ENCODE data around the gene DERL3.

- TF ChIP-seq CTCF (IDR thresholded peaks at IDR 0.05) (no peak), POLR2A (IDR thresholded peaks at IDR 0.05) (no peak)
Measured at GRCh38 chr22:23858484-23858815, 19.6 kb upstream of the DERL3 start.

All from heart left ventricle (tissue), 13 donors.